Activated CD4-positive, alpha-beta T cell treated with anti-CD3 and anti-CD28 coated beads, Interleukin-2, amount 10 ng/mL, durations not matched to agents 7 days and 5 days (primary cell): ENCODE results near the gene EVC2. TPM values are rescaled to one million over a fixed set of nuclear protein-coding genes. Genes with fewer than 3 reads are reported as not detected.

Experiments used
- CTCF ChIA-PET: fragments of 350-600 bp; sonication (Branson Sonifier 250); formaldehyde crosslinking; loops from one replicate; lab custom pipeline; 2021; ENCODE audit warnings: antibody characterized with exemption; lab: Charles Lee
- POLR2A ChIA-PET: fragments of 350-600 bp; sonication (Branson Sonifier 250); formaldehyde crosslinking; loops from one replicate; lab custom pipeline; 2021; ENCODE audit warnings: antibody characterized with exemption; lab: Charles Lee
- DNase-seq: peaks from one replicate; pipeline ENCODE4 v3.0.0-alpha.2; 2020
- H3K27ac Mint-ChIP-seq: one replicate; pipeline ENCODE4 v1.8.0; 2021; ENCODE audit warnings: mild to moderate bottlenecking, moderate library complexity, mixed read lengths
- H3K27me3 Mint-ChIP-seq: one replicate; pipeline ENCODE4 v1.8.0; 2021; ENCODE audit warnings: mixed read lengths
- H3K36me3 Mint-ChIP-seq: one replicate; pipeline ENCODE4 v1.8.0; 2021; ENCODE audit warnings: low read depth, mixed read lengths
- H3K4me1 Mint-ChIP-seq: one replicate; pipeline ENCODE4 v1.8.0; 2021; ENCODE audit warnings: mixed read lengths
- H3K4me3 Mint-ChIP-seq: one replicate; pipeline ENCODE4 v1.8.0; 2021; ENCODE audit warnings: mild to moderate bottlenecking, moderate library complexity, mixed read lengths
- H3K9me3 Mint-ChIP-seq: one replicate; pipeline ENCODE4 v1.8.0; 2021; ENCODE audit warnings: mixed read lengths
- total RNA-seq, 2 experiments: library from RNA; stranded (reverse); gene quantifications; one replicate each; pipeline ENCODE4 v1.2.3, GENCODE V29; 2021

Gene EVC2, protein sequence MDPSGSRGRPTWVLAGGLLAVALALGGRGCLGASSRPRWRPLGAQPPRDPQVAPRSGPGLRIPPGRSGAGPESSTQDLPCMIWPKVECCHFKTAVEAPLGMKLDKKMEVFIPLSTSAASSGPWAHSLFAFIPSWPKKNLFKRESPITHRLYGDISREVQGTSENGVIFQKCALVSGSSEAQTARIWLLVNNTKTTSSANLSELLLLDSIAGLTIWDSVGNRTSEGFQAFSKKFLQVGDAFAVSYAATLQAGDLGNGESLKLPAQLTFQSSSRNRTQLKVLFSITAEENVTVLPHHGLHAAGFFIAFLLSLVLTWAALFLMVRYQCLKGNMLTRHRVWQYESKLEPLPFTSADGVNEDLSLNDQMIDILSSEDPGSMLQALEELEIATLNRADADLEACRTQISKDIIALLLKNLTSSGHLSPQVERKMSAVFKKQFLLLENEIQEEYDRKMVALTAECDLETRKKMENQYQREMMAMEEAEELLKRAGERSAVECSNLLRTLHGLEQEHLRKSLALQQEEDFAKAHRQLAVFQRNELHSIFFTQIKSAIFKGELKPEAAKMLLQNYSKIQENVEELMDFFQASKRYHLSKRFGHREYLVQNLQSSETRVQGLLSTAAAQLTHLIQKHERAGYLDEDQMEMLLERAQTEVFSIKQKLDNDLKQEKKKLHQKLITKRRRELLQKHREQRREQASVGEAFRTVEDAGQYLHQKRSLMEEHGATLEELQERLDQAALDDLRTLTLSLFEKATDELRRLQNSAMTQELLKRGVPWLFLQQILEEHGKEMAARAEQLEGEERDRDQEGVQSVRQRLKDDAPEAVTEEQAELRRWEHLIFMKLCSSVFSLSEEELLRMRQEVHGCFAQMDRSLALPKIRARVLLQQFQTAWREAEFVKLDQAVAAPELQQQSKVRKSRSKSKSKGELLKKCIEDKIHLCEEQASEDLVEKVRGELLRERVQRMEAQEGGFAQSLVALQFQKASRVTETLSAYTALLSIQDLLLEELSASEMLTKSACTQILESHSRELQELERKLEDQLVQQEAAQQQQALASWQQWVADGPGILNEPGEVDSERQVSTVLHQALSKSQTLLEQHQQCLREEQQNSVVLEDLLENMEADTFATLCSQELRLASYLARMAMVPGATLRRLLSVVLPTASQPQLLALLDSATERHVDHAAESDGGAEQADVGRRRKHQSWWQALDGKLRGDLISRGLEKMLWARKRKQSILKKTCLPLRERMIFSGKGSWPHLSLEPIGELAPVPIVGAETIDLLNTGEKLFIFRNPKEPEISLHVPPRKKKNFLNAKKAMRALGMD
- total RNA-seq: under 1 TPM; 0.56 to 0.72 TPM

DNA sequence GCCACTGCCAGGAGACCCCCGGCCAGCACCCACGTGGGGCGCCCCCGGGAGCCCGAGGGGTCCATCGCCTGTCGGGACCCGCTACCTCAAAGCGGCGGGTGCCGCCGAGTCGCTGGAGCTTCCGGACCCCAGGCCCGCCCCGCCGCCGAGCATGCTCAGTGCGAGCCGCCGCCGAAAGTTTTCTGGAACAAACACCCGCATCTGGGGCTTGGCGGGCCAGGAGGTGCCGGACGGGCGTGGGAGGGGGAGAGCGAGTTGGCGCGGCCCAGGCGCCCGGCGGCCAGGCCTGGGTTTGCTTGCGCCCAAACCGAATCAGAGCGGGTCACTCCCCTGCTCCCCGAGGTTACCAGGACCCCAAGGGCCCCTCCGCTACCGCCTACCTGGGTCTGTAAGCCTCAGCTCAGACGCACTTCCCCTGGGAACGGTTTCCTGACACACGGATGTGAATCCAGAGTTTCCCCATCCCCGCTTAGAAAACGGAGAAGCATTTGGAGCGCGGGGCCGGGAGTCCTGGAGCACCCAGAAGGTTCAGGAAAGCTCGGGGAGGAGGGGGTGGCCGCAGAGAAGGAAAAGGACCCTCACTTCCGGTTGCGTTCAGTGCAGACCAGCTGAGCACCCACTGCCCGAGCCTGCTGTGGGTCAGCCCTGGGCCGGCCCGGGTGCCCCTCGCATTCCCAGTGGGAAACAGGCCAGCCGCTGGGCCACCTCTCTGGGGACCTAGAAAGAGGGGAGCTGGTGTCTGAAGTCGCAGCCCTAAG, at the start of gene EVC2:
EVC2 (minus strand) TSS at position 111 of the 758 bp plus-strand sequence; CDS start at position 65, 46 bp downstream.
- no peaks in the 10 kb centered on the region for H3K36me3 Mint-ChIP-seq
- ChIA-PET CTCF (no interaction called here), POLR2A (no interaction called here)
- H3K27ac Mint-ChIP-seq: no peak within 1 kb of the TSS
- DNase-seq: no peak
- H3K4me1 Mint-ChIP-seq: peaks cover 5% of the 10 kb centered on the region
- H3K9me3 Mint-ChIP-seq: peaks cover 3% of the 10 kb centered on the region
- H3K27me3 Mint-ChIP-seq: peaks cover 46% of the 10 kb centered on the region
- H3K4me3 Mint-ChIP-seq: no peak within 1 kb of the TSS

DNA sequence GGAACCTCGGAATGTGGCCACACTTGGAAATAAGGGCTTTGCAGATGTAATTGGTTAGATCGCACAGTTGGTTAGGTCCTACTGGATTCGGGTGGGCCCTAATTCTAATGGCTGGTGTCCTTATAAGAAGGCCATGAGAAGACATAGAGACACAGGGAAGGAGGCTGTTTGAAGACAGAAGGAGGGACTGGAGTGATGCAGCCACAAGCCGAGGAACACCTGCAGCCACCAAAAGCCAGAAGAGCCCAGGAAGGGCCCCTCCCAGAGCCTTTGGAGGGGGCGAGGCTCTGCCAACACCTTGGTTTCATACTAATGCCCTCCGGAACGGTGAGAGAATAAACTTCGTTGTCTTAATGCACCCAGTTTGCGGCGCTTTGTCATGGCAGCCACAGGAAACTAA, 49.6 kb upstream of the EVC2 start:
- DNase-seq: no peak
- Mint-ChIP-seq H3K27ac (no peak overlapping the region), H3K27me3 (no peaks in the 10 kb centered on the region), H3K4me3 (no peak overlapping the region), H3K4me1 (peaks cover 4% of the 10 kb centered on the region), H3K36me3 (no peaks in the 10 kb centered on the region), H3K9me3 (no peaks in the 10 kb centered on the region)
- ChIA-PET POLR2A (no interaction called here), CTCF (no interaction called here)

DNA sequence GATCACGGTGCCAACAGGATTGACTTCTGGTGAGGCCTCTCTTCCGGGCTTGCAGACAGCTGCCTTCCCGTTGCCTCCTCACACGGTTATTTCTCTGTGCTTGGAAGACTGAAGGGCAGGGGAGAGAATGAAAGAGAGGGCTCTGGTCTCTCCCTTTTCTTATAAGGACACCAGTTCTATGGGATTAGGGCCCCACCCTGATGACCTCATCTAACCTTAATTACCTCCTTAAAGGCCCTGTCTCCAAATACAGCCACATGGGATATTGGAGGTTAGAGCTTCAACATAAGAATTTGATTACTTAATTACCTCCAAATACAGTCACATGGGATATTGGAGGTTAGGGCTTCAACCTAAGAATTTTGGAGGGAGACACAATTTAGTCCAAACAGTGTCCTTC, 49.2 kb upstream of the EVC2 start:
- CTCF ChIA-PET: no interaction called here
- Mint-ChIP-seq H3K4me3 (no peak overlapping the region), H3K9me3 (no peaks in the 10 kb centered on the region), H3K27ac (no peak overlapping the region), H3K36me3 (no peaks in the 10 kb centered on the region), H3K27me3 (no peaks in the 10 kb centered on the region), H3K4me1 (peaks cover 4% of the 10 kb centered on the region)
- POLR2A ChIA-PET: no interaction called here
- DNase-seq: no peak

DNA sequence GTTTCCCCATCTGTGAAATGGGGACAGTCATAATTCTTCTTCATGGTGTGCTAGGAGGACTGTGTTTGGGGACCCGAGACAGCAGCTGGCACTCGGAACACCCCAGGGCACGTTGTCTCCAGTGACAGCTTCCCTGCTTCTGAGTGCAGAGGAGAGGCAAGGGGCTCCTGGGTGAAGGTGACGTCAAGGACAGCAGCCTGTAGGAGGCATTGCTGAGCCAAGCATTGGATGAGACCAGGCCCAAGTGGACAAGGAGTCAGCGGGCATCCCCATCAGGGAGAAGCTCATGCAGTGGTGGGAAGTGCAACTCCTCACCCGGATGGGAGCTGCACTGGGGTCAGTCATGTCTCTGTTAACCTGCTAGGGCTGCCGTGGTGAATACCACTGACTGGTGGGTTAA, 48.7 kb upstream of the EVC2 start:
- CTCF ChIA-PET: no interaction called here

DNA sequence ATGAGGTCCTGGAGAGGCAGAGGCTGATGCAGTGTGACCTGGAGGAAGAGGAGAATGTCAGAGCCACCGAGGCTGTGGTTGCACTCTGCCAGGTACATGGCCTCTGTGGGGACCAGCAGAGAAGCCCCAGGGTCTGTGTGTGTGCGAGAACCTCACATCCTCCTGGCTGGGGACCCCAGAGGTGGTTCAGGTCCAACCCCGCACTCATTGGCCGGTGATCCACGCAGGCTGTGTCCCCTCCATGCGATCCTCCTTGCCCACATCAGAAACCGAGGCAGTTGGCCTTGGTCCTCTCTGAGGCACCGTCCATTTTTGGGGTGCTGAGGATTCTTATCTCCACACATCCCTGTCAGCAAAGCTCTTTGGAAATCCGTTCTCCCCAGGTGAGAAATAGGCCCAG, 47.9 kb upstream of the EVC2 start:
- CTCF ChIA-PET: no interaction called here
- Mint-ChIP-seq H3K27ac (no peak overlapping the region), H3K9me3 (no peaks in the 10 kb centered on the region), H3K4me1 (peaks cover 4% of the 10 kb centered on the region), H3K27me3 (no peaks in the 10 kb centered on the region), H3K36me3 (no peaks in the 10 kb centered on the region), H3K4me3 (no peak overlapping the region)
- POLR2A ChIA-PET: no interaction called here
- DNase-seq: no peak

More for the DNA sequence above, 48.7 kb upstream of the EVC2 start:
- no peak for DNase-seq
- Mint-ChIP-seq H3K9me3 (no peaks in the 10 kb centered on the region), H3K4me1 (peaks cover 4% of the 10 kb centered on the region), H3K27me3 (no peaks in the 10 kb centered on the region), H3K36me3 (no peaks in the 10 kb centered on the region), H3K4me3 (no peak overlapping the region), H3K27ac (no peak overlapping the region)
- POLR2A ChIA-PET: no interaction called here

DNA sequence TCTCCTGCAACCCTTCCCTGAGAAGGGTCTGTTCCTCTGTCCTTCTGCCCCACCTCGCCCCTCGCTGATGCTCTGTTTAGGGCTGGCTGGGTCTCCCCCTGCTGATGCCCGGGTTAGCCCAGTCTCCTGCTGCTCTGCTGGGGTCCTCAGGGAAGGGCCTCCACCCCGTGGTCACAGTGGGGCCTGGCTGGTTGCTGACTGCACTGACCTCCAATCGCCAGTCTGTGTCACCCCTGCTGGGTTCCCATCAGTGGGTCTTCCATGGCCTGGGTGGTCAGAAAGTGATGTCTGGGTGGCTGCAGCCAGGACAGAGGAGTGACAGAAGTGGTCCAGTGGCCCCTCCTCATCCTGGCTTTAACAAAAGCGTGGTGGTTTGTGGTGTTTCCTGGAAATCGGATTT, 47.3 kb upstream of the EVC2 start:
- no peaks in the 10 kb centered on the region for H3K36me3 Mint-ChIP-seq
- ChIA-PET POLR2A (no interaction called here), CTCF (no interaction called here)
- H3K27me3 Mint-ChIP-seq: no peaks in the 10 kb centered on the region
- DNase-seq: no peak
- no peaks in the 10 kb centered on the region for H3K9me3 Mint-ChIP-seq
- H3K4me3 Mint-ChIP-seq: no peak overlapping the region
- peaks cover 4% of the 10 kb centered on the region for H3K4me1 Mint-ChIP-seq
- no peak overlapping the region for H3K27ac Mint-ChIP-seq

DNA sequence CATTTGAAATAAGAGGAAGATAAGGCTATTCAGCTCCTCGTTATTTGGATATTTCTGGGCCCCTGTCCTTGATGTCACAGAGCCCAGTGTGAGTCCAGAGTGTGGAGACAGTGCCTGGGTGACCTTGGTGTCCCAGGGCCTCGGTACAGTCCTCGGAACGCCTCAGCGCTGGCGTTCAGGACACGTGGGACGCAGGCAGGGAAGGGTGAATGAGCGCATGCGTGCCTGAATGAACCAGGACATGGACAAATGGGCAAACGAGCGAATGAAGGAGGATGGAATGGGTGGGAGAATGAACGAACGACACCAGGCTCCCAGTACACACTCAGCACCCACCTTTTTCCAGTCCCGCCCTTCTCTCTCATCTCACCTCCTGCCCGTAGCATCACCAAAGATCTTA, 46.8 kb upstream of the EVC2 start:
- DNase-seq: no peak
- H3K27me3 Mint-ChIP-seq: no peaks in the 10 kb centered on the region
- H3K36me3 Mint-ChIP-seq: no peaks in the 10 kb centered on the region
- H3K4me3 Mint-ChIP-seq: no peak overlapping the region
- H3K4me1 Mint-ChIP-seq: peaks cover 4% of the 10 kb centered on the region
- CTCF ChIA-PET: no interaction called here
- no peak overlapping the region for H3K27ac Mint-ChIP-seq
- POLR2A ChIA-PET: no interaction called here
- H3K9me3 Mint-ChIP-seq: no peaks in the 10 kb centered on the region

DNA sequence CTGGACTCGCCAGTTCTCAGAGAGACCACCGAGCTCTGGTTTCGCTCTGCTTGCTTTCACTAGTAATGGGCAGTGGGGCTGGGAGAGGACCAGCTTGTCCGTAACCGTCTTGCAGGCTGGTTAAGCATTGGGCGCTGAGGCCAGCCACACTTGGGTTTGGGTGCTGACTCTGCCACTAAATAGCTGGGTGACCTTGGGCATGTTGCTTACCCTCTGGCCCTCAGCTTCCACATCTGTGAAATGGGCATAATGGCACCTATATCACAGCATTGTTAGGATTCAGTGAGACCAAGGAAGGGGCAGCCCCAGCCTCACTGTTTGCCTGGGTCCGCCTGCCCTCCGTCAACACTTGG, 46.1 kb upstream of the EVC2 start:
- Mint-ChIP-seq H3K36me3 (no peaks in the 10 kb centered on the region), H3K9me3 (no peaks in the 10 kb centered on the region), H3K4me3 (no peak overlapping the region), H3K27me3 (no peaks in the 10 kb centered on the region), H3K4me1 (peaks cover 4% of the 10 kb centered on the region), H3K27ac (no peak overlapping the region)
- CTCF ChIA-PET: no interaction called here
- no peak for DNase-seq
- POLR2A ChIA-PET: no interaction called here

DNA sequence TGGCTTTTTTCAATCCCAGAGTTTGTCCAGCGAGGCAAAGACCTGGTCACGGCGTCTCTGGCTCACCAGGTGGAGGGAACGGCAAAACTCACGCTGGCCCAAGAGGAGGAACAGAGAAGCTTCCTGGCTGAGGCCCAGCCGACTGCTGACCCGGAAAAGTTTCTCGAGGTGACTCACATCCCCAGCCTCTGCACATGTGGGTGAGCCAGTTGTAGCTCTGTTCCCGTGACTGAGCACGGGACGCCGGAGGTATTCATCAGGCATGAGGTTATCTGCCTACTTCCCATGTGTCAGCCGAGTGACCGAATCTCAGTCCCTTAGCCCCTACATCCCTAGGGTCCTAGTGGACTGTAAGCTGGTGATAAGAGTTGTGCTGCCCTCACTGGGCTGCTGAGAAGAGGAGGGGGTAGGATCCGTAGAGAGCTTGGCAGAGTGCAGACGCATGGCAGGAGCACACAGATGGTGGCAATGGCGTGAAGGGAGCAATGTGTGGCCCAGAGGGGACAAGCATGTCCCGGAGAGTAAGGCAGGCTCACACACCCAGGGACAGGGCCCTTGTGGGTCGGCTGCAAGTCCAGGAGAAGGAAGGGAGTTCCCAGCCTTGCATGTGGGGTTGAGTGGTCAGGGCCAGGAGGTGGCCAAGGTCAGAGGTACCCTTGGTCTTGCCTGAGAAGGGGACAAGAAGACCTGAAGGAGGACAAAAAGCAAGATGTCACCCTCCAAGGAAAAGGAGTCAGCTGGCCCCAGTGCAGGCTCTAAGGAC, 45.6 kb upstream of the EVC2 start:
- ChIA-PET CTCF (no interaction called here), POLR2A (no interaction called here)
- no peak overlapping the region for H3K4me3 Mint-ChIP-seq
- no peaks in the 10 kb centered on the region for H3K36me3 Mint-ChIP-seq
- H3K27ac Mint-ChIP-seq: no peak overlapping the region
- no peaks in the 10 kb centered on the region for H3K27me3 Mint-ChIP-seq
- DNase-seq: no peak
- no peaks in the 10 kb centered on the region for H3K9me3 Mint-ChIP-seq
- H3K4me1 Mint-ChIP-seq: peaks cover 4% of the 10 kb centered on the region

DNA sequence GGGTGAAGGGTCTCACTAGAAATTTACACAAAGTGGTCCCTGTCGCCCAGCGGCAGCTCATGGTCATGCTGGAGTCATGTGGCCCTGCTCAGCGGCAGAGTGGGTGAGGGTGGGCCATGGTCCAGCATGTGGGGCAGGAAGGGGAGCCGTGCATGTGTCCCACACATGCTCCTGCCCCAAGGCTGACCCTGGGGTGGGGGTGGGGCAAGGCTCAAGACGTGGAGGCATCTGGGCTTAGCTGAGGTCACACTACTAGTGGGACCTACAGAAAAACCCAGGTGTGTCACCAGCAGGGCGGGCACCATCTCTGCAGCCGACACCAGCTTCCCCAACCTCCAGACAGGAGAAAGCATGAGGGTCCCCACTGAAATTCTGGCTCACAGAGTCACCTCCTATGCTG, 45.0 kb upstream of the EVC2 start:
- Mint-ChIP-seq H3K9me3 (no peaks in the 10 kb centered on the region), H3K27ac (no peak overlapping the region), H3K4me3 (no peak overlapping the region), H3K4me1 (no peaks in the 10 kb centered on the region), H3K27me3 (no peaks in the 10 kb centered on the region), H3K36me3 (no peaks in the 10 kb centered on the region)
- ChIA-PET CTCF (no interaction called here), POLR2A (no interaction called here)
- no peak for DNase-seq

DNA sequence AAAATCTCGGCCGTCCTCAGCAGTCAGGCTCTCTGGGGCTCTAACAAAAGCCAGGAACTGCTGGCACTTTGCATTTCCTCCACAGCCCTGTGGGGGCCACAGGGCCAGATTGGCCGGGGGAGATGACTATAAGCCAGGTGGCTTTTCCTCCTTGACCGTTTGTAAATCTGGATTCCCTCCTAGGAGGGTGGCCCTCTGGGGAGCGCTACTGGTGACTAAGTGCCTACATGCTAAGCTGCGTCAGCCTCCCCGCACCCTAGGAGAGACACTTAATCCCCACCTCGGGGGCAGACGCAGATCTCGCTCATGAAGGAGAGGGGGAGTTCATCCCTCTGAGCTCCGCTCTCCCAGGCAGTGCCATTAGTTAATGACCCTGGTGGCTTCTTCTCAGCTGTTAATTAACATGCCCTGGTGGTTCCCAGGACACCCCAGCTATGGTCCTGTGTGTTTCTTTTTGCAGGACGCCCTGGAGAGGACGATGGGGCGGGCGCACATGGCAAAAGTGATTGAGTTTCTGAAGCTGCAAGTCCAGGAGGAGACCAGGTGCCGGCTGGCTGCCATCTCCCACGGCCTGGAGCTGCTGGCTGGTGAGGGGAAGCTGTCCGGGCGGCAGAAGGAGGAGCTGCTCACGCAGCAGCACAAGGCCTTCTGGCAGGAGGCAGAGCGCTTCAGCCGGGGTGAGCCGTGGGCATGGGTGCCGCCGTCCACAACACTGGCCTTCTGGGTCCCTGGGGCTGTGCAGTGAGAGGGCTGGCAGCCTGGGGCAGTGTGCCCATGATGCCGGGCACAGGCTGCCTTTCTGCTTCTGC, 44.2 kb upstream of the EVC2 start:
- CTCF ChIA-PET: no interaction called here
- no peaks in the 10 kb centered on the region for H3K36me3 Mint-ChIP-seq

More for the DNA sequence above, 44.2 kb upstream of the EVC2 start:
- POLR2A ChIA-PET: no interaction called here
- H3K27me3 Mint-ChIP-seq: no peaks in the 10 kb centered on the region
- DNase-seq: no peak
- H3K27ac Mint-ChIP-seq: no peak overlapping the region
- no peak overlapping the region for H3K4me3 Mint-ChIP-seq
- H3K4me1 Mint-ChIP-seq: no peaks in the 10 kb centered on the region
- no peaks in the 10 kb centered on the region for H3K9me3 Mint-ChIP-seq
